T follicular helper cell (primary cell): Measurements from ENCODE around the gene SLC5A9.
"Not testable (repeated sequence)": the region's sequence is repeated elsewhere in the genome, so short reads cannot be mapped to it uniquely, and the experiment has no call there.

Experiments
- DNase-seq: peaks from one replicate; pipeline ENCODE4 v3.0.0-alpha.2; 2020; ENCODE audit warnings: low read depth

SLC5A9 gene

GRCh38 chr1:48242141-48242736 is 19.7 kb downstream of the SLC5A9 start:
- no peak for DNase-seq

- no peak for DNase-seq
These were observed 22.6 kb downstream of the SLC5A9 start for GRCh38 chr1:48245106-48245505.

DNA sequence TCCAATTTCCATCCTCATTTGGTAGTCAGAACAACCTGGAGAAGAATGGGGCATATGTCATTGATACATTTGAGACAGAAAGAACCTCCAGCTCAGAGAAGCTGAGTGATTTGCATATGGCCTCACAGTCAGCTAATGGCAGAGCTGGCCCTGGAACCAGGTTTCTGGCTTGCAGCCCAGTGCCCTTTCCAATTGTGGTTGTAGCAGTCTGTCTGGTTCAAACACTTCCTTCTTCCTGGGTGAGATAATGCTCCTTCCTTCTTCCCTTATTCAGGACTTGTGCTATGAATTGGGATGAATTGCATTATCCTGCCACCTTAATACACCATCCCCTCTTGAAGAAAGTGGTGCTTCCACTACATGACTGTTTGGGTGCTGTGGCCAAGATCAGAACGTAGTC is 24.2 kb downstream of the SLC5A9 start:
- DNase-seq, result no peak

DNA sequence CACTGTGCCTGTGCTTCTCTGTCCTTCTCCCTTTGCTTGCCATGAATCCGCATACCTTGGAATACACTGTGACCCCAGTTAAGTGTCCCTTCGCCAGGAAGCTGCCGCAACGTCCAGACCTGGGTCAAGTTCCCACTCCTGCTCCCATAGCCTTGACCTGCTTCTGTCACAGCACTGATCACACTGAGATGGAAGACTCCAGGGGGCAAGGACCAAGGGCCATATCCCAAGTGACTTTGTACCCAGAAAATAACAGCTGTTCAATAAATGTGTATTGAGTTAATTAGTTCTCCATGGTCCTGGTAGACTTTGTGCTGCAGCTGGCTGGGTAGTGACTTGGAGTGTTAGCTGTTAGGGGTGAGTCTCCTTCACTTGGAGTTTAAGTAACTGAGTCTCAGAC is 25.8 kb downstream of the SLC5A9 start:
- no peak for DNase-seq

GRCh38 chr1:48249868-48250267 is 27.4 kb downstream of the SLC5A9 start:
- no peak for DNase-seq

GRCh38 chr1:48250572-48250971 is 28.1 kb downstream of the SLC5A9 start:
- DNase-seq, result no peak

DNA sequence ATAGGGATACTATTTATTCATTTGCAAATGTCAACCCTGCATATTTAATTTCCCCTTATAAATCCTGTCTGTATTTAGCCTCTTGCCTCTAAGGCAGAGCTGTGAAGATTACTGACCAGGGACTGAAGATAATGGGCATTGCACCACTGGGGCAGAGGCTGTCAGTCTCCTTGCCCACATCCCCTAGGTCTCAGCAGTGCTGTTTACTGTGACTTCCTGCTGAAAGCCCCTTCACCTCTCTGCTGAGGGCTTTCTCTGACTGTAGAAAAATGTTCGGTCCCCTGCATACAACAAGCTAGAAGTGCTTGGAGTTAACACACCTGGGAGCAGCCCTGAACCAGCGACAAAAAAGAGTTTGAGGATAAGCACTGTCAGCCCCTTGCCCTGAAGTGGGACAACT is 28.8 kb downstream of the SLC5A9 start:
- no peak for DNase-seq

GRCh38 chr1:48251821-48252220 is 29.3 kb downstream of the SLC5A9 start:
- DNase-seq, result no peak

DNA sequence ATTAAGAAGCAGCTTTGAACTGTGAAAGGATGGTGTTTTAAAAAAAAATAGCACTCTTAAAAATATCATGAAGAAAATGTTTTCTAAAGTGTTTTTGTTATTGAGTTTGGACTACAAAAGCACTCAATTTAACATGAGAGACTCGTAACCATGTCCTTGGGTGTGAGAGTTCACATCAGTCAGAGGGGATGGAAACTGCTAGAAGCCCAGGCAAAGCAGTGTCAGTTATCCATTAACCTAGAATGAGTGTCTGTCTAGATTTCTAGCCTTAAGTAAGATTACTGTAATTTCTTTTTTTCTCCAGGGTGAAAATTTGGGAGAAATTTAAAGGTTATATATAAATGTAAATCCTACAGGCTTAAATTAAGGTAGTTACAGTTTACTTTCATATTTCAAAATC is 31.7 kb downstream of the SLC5A9 start:
- DNase-seq, result no peak

DNA sequence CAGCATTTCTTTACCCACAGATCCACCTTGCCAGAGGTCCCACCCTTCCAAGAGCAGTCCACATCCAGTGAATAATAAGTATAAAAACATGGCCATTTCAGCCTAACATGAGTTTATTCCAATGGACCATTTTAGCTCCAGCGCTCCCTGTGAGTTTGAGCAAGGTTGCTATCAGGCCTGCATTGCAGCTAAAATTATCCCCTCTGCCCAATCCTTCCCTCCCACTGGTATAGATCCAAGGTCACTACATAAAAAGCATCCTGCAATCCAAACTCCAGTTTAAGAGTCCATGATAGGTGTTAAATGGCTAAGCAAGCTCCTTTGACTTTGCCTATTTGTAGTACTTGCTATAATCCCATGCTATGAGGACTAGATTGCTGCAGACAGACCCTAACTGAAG is 35.6 kb downstream of the SLC5A9 start:
- DNase-seq, result no peak

- no peak for DNase-seq
These were observed 39.4 kb downstream of the SLC5A9 start for GRCh38 chr1:48261881-48262400.

GRCh38 chr1:48263041-48263440 is 40.5 kb downstream of the SLC5A9 start:
- no peak for DNase-seq

DNA sequence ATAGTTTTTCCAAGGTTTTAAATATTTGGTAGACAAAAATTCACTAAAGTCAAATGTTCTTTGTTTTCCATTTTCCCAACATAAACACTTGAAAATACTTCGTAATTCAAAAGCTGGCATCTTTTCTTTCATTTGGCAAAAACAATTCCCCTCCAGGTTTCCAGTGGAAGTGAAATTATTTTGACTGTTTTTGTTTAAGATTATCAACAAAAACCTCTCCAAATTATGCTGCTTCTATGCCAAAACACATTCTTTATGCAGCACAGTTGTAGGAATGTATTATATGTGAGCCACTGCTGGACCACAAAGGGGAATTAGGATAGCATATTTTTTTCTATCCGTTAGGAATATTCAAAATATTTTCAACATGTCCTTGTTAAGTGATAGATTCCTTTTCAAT is 44.1 kb downstream of the SLC5A9 start:
- no peak for DNase-seq

- DNase-seq, result not testable (repeated sequence)
These were observed 54.9 kb downstream of the SLC5A9 start for GRCh38 chr1:48277437-48277836.

DNA sequence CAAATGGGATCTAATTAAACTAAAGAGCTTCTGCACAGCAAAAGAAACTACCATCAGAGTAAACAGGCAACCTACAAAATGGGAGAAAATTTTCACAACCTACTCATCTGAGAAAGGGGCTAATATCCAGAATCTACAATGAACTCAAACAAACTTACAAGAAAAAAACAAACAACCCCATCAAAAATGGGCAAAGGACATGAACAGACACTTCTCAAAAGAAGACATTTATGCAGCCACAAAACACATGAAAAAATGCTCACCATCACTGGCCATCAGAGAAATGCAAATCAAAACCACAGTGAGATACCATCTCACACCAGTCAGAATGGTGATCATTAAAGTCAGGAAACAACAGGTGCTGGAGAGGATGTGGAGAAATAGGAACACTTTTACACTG is 59.8 kb downstream of the SLC5A9 start:
- DNase-seq, result not testable (repeated sequence)

DNA sequence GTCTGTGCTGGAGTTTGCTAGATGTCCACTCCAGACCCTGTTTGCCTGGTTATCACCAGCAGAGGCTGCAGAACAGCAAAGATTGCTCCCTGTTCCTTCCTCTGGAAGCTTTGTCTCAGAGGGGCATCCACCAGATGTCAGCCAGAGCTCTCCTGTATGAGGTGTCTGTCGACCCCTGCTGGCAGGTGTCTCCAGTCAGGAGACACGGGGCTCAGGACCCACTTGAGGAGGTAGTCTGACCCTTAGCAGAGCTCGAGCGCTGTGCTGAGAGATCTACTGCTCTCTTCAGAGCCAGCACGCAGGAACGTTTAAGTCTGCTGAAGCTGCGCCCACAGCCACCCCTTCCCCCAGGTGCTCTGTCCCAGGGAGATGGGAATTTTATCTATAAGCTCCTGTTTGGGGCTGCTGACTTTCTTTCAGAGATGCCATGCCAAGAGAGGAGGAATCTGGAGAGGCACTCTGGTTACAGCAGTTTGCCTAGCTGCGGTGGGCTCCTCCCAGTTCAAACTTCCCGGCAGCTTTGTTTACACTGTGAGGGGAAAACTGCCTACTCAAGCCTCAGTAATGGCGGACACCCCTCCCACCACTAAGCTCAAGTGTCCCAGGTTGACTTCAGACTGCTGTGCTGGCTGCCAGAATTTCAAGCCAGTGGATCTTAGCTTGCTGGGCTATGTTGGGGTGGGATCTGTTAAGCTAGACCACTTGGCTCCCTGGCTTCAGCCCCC is 62.3 kb downstream of the SLC5A9 start:
- not testable (repeated sequence) for DNase-seq

GRCh38 chr1:48285525-48285924 is 63.0 kb downstream of the SLC5A9 start:
- DNase-seq, result no peak

GRCh38 chr1:48291421-48291820 is 68.9 kb downstream of the SLC5A9 start:
- no peak for DNase-seq

DNA sequence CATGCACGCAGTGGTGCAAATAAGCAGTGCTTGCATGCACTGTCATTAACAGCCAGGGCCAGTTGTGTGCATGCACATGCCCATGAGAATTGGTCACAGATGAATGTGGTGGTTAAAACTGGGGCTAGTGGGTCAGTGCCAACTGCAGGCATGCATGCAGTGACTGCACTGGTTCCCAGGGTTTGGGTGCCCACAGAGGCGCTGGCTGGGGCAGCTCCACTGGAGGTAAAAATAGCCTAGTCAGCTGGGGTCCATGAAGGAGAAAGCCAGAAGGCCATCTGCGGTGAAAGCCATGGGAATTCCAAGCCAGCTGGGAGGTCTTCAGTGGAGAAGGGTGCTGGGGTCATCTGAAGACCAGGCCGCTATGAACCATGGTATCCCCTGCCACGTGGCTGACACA is 70.2 kb downstream of the SLC5A9 start:
- no peak for DNase-seq

- not testable (repeated sequence) for DNase-seq
These were observed 71.6 kb downstream of the SLC5A9 start for GRCh38 chr1:48294094-48294493.

DNA sequence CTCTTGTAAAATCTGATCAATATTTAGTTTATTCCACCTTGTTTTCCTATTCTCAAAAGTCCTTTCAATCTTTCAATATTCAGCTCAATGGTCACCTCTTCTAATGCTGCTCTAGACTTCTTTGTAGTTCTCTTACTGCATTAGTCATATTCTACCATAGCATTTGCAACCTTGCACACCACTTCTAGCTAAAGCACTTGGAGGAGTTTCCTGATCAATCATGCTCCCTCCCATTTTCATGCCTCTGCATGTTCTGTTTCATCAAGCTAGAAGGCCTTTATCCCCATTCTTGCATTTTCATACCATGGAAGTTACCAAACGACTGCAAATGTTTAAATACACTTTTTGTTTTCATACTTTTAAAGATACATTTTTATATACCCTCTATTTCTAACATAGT is 72.1 kb downstream of the SLC5A9 start:
- DNase-seq, result no peak
